Common myeloid progenitor, CD34-positive (primary cell): ENCODE results near the gene TBCEL. TPM values are rescaled to one million over a fixed set of nuclear protein-coding genes. Genes with fewer than 3 reads are reported as not detected.
A peak's percentile ranks its signal among the peaks of the same experiment; 100 is the strongest.

ENCODE experiments used
- CTCF ChIA-PET: fragments of 350-600 bp; sonication (Branson Sonifier 250); formaldehyde crosslinking; loops from one replicate; lab custom pipeline; 2021; ENCODE audit warnings: antibody characterized with exemption; lab: Charles Lee
- POLR2A ChIA-PET: fragments of 350-600 bp; sonication (Branson Sonifier 250); formaldehyde crosslinking; loops from one replicate; lab custom pipeline; 2021; ENCODE audit warnings: antibody characterized with exemption; lab: Charles Lee
- DNase-seq, 3 donors: peaks; one replicate each; pipeline versions ENCODE4 v3.0.0 to v3.0.0-alpha.2; 2013
- H3K27ac ChIP-seq, 2 experiments: 1 replicate in 1 of 2; 2 replicates in 1 of 2; pipeline ENCODE4 v1.7.0; 2013; ENCODE audit warnings: inconsistent platforms in 2 of 2, low read length in 2 of 2, mild to moderate bottlenecking in 2 of 2, low read depth in 1 of 2, moderate library complexity in 1 of 2; ENCODE audit not compliant: severe bottlenecking in 2 of 2, insufficient read depth in 1 of 2, poor library complexity in 1 of 2
- H3K27me3 ChIP-seq, 5 experiments: replicated peaks in 2 of 5; 1 replicate in 3 of 5; 2 replicates in 2 of 5; pipeline versions ENCODE4 v1.6.1 to v1.7.0; 2013; ENCODE audit warnings: low read length in 4 of 5, mild to moderate bottlenecking in 2 of 5, moderate library complexity in 2 of 5, inconsistent platforms in 1 of 5; ENCODE audit not compliant: insufficient read depth in 5 of 5, control insufficient read depth in 4 of 5
- H3K36me3 ChIP-seq, 4 experiments: 1 replicate in 2 of 4; 2 replicates in 2 of 4; pipeline versions ENCODE4 v1.6.1 to v1.7.0; 2013; ENCODE audit warnings: low read length in 3 of 4, control low read depth in 1 of 4, mild to moderate bottlenecking in 1 of 4; ENCODE audit not compliant: control insufficient read depth in 4 of 4, insufficient read depth in 4 of 4
- H3K4me1 ChIP-seq, 4 experiments: 1 replicate in 3 of 4; 2 replicates in 1 of 4; pipeline versions ENCODE4 v1.6.1 to v1.7.1; 2013; ENCODE audit warnings: low read length in 3 of 4, mild to moderate bottlenecking in 3 of 4, control low read depth in 1 of 4, inconsistent platforms in 1 of 4, moderate library complexity in 1 of 4; ENCODE audit not compliant: control insufficient read depth in 4 of 4, insufficient read depth in 4 of 4; ENCODE audit errors: control extremely low read depth in 1 of 4
- H3K4me3 ChIP-seq, 7 experiments: 1 replicate in 4 of 7; 2 replicates in 3 of 7; pipeline versions ENCODE4 v1.5.1 to v1.7.0; 2013; ENCODE audit warnings: mild to moderate bottlenecking in 7 of 7, low read length in 6 of 7, moderate library complexity in 6 of 7, inconsistent platforms in 2 of 7, low read depth in 2 of 7, control low read depth in 1 of 7; ENCODE audit not compliant: insufficient read depth in 4 of 7, control insufficient read depth in 1 of 7; ENCODE audit errors: extremely low read depth in 1 of 7
- H3K9me3 ChIP-seq, 5 experiments: 1 replicate in 4 of 5; 2 replicates in 1 of 5; pipeline versions ENCODE4 v1.6.1 to v1.7.1; 2013; ENCODE audit warnings: low read length in 4 of 5, mild to moderate bottlenecking in 2 of 5, inconsistent platforms in 1 of 5, low read depth in 1 of 5, moderate library complexity in 1 of 5; ENCODE audit not compliant: control insufficient read depth in 4 of 5, insufficient read depth in 2 of 5; ENCODE audit errors: control extremely low read depth in 1 of 5
- WGBS: methylation state at CpG from one replicate; pipeline ENCODE4 v1.1.5; 2013; ENCODE audit not compliant: insufficient coverage; 5-methylcytosine and 5-hydroxymethylcytosine counted together
- polyA plus RNA-seq: library from polyadenylated mRNA; unstranded; fragments of 120-200 nt; gene quantifications from one replicate; pipeline ENCODE4 v1.2.1, GENCODE V29; 2013

The TBCEL gene, protein sequence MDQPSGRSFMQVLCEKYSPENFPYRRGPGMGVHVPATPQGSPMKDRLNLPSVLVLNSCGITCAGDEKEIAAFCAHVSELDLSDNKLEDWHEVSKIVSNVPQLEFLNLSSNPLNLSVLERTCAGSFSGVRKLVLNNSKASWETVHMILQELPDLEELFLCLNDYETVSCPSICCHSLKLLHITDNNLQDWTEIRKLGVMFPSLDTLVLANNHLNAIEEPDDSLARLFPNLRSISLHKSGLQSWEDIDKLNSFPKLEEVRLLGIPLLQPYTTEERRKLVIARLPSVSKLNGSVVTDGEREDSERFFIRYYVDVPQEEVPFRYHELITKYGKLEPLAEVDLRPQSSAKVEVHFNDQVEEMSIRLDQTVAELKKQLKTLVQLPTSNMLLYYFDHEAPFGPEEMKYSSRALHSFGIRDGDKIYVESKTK
- 17.5 TPM for polyA plus RNA-seq

DNA sequence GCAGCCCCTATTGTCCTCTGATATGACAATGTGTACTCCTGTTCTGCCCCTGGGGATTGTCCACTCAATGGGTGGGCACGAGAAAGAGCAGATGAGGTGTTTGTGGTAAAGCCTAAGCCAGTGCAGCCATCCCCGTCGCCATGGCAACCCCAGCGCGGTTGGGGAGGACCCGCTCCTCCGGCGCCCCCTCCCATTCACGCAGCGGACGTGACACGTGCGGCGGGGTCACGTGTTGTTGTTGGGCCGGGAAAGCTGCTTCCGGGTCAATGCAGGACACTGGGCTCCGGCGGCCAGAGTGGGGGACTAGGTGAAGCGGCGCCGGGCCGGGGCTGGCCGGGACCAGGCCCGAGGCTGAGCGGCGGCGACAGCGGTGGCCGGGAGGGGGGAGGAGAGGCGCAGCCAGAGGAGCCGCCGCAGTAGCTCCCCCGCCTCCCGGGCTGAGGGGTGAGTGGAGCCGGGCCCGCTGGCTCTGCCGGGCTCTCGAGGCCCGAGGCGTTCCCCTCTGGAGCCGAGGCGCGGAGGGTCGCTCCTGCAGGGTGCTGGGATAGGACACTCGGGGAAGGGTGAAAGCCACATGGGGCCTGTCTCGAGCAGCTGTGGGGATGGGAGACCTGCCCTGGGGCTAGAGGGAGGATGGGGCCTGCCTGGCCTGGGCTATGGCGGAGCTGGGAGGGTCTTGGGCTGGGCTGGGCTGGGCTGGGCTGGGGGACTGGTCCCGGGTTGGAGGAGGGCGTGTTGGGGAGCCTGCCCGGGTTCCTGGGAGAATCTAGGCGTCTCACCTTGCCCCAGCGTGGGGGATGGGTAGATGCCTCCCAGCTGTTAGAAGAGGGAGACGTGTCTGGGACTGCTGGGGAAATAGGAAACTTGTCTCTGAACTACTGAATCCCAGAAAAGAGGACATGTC lies at the start of gene TBCEL:
Gene TBCEL (plus strand): TSS at position 255 of the 904 bp plus-strand sequence. CDS start 21,589 bp downstream, outside the sequence.
- Histone ChIP-seq H3K4me1 (peaks cover 7 to 19% (median 14%) of the 10 kb centered on the region in 4 experiments), H3K4me3 (peak within 1 kb of the TSS; percentile 35 to 82 (median 70)), H3K27ac (peak within 1 kb of the TSS; percentile 64 to 82), H3K36me3 (no peaks in the 10 kb centered on the region), H3K9me3 (no peaks in the 10 kb centered on the region), H3K27me3 (peaks cover 0 to 3% (median 0%) of the 10 kb centered on the region in 5 experiments)
- ChIA-PET POLR2A (no interaction called here), CTCF (interaction anchor here (1.0 to 1.2 kb wide), 2 partner anchors 10 to 11 kb away, joined by 3 to 4 read pairs; no protein-coding TSS in a partner anchor)
- 1% methylated on average over 46 of the region's 54 CpGs for WGBS
- peak; percentile 85 to 91 (median 89) for DNase-seq

DNA sequence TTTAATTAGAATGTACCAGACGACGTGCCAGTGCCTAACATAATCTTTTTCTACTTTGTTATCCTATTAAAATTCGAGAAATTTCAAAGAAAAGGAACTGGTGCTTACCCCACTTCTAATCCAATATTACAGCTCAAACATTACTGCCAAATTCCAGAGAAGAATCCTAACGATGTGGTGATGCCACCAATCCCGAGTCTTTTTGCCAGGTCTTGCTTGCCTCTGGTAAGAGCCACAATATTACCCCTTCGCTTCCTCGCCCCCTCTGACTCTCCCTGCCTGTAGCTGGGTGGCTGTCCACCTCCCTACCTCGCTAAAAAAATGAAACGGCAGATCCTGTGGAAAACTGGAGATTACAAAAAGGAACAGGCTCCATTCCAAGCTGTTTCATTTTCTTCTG lies 49.4 kb upstream of the TBCEL start:
- H3K4me1 ChIP-seq, result no peaks in the 10 kb centered on the region
- POLR2A ChIA-PET, result no interaction called here

DNA sequence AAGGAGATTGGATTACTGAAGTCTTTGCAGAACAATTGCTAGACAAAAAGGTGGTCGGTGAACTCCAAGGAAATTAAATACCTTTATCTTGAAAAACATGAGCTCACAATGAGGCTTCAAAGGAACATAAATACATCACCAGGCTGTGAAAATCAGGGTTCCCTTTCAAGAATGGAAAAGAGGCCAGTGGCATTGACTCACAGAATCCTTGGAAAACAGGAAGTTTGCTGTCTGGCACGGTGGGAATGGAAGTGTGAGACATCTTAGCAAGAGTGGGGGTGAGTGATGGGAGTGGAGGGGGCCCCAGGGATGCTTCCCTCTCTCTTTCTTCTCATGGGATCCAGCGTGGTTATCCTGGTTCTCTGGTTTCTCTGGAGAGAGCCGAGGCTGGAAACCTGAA lies 48.9 kb upstream of the TBCEL start:
- Histone ChIP-seq H3K4me1 (no peaks in the 10 kb centered on the region), H3K9me3 (no peaks in the 10 kb centered on the region), H3K4me3 (no peak overlapping the region), H3K36me3 (no peaks in the 10 kb centered on the region), H3K27me3 (peaks cover 2 to 13% (median 6%) of the 10 kb centered on the region in 5 experiments), H3K27ac (no peak overlapping the region)
- 0% methylated on average over 1 of the region's 4 CpGs for whole genome bisulfite sequencing
- CTCF ChIA-PET, result interaction anchor here (0.6 kb wide), 1 partner anchor 10 kb away, joined by 4 read pairs; no protein-coding TSS in a partner anchor
- POLR2A ChIA-PET, result no interaction called here
- DNase-seq, result no peak

More for the DNA sequence above, 49.4 kb upstream of the TBCEL start:
- Histone ChIP-seq H3K36me3 (no peaks in the 10 kb centered on the region), H3K27me3 (peaks cover 2 to 12% (median 6%) of the 10 kb centered on the region in 5 experiments), H3K9me3 (no peaks in the 10 kb centered on the region), H3K27ac (no peak overlapping the region), H3K4me3 (no peak overlapping the region)
- DNase-seq, result no peak
- CTCF ChIA-PET, result no interaction called here
- WGBS, result 87% methylated on average over 9 of the region's 9 CpGs

DNA sequence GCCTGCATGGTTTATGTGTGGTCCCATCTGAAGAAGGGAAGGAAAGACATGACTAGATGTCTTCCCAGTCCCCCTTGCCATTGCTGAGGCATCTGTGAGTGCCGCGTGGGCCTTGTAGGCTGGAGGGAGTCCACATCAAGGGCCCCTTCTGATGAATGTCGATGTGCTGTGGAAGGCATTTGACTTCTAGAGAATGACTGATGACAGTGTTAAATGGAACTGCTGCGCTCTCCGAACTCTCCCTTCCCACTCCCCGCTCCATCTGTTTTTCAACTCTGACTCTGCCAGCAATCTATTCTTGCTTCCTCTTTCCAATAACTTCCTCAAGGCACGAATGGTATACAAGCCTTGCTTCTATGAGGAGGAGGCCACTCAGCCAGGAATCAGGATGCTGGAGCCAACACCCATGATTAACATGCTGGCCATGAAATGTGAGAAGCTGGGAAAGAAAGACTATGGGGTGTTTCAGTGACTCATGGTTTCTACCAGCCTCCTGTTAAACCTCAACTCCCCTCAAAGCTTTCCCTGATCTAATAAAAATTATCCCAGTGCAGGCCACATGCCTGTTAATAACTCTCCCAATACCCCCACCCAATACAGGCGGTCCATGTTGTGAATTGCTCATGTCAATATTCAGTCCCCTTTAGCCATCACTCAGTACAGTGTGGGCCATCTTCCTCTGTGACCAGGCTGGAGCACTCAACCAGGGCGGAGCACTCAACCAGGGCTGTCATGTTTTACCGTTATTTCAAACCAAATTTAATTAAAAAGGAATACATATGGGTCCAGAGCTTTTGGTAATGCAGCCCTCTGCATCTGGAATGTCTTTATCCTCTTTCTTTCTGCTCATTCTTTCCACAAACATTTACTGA lies 46.4 kb upstream of the TBCEL start:
- CTCF ChIA-PET, result no interaction called here
- Histone ChIP-seq H3K4me1 (no peaks in the 10 kb centered on the region), H3K27ac (no peak overlapping the region), H3K9me3 (no peaks in the 10 kb centered on the region), H3K27me3 (peaks cover 2 to 19% (median 6%) of the 10 kb centered on the region in 5 experiments), H3K4me3 (no peak overlapping the region), H3K36me3 (no peaks in the 10 kb centered on the region)
- WGBS, result 88% methylated on average over 5 of the region's 10 CpGs
- POLR2A ChIA-PET, result no interaction called here
- DNase-seq, result no peak

GRCh38 chr11:120978701-120979100 lies 45.2 kb upstream of the TBCEL start:
- Histone ChIP-seq H3K4me3 (no peak overlapping the region), H3K27me3 (peaks cover 2 to 24% (median 8%) of the 10 kb centered on the region in 5 experiments), H3K36me3 (no peaks in the 10 kb centered on the region), H3K4me1 (no peaks in the 10 kb centered on the region), H3K27ac (no peak overlapping the region), H3K9me3 (no peaks in the 10 kb centered on the region)
- 100% methylated on average over 2 of the region's 3 CpGs for WGBS
- no peak for DNase-seq
- POLR2A ChIA-PET, result no interaction called here
- CTCF ChIA-PET, result no interaction called here
